Right atrium auricular region (tissue), 2 donors: ENCODE results near the gene SOX6. TPM values are rescaled to one million over a fixed set of nuclear protein-coding genes. Genes with fewer than 3 reads are reported as not detected.

ENCODE experiments used
- DNase-seq: peaks from one replicate; pipeline ENCODE4 v3.0.0-alpha.2; 2019; ENCODE audit warnings: low spot score
- H3K27ac ChIP-seq, 2 donors: fragments of 200-600 bp; sonication (generic); 1 replicate in 1 of 2; 2 replicates in 1 of 2; pipeline ENCODE4 v1.5.1; 2016 to 2019
- H3K27me3 ChIP-seq, 2 donors: fragments of 200-600 bp; sonication (generic); one replicate each; pipeline versions ENCODE4 v1.5.1 to v1.6.0; 2017 to 2019
- H3K36me3 ChIP-seq: fragments of 200-600 bp; sonication (generic); one replicate; pipeline ENCODE4 v1.5.1; 2016
- H3K4me1 ChIP-seq, 2 donors: fragments of 200-600 bp; sonication (generic); one replicate each; pipeline versions ENCODE4 v1.5.1 to v1.6.0; 2017 to 2019
- H3K4me3 ChIP-seq, 2 donors: fragments of 200-600 bp; sonication (generic); 1 replicate in 1 of 2; 2 replicates in 1 of 2; pipeline ENCODE4 v1.5.1; 2017 to 2019; ENCODE audit warnings: mild to moderate bottlenecking in 1 of 2, moderate library complexity in 1 of 2
- H3K9me3 ChIP-seq, 2 donors: fragments of 200-600 bp; sonication (generic); one replicate each; pipeline ENCODE4 v1.5.1; 2019
- CTCF ChIP-seq, 2 donors: fragments of 200-600 bp; sonication (generic); IDR thresholded peaks; one replicate each; pipeline ENCODE4 v1.5.1; 2019; ENCODE audit warnings: antibody characterized with exemption in 2 of 2
- total RNA-seq, 2 donors: library from RNA; depleted of rRNA; stranded (reverse); fragments of >200 nt; gene quantifications; one replicate each; pipeline ENCODE4 v1.1.0, GENCODE V29; 2016

The SOX6 gene
- total RNA-seq, 2 donors from 2014 or later = 13.5 to 14.3 TPM

GRCh38 chr11:15991215-15991614 lies 365.1 kb downstream of the SOX6 start:
- Histone ChIP-seq H3K27ac (no peak overlapping the region), H3K4me1 (peaks cover 0 to 18% of the 10 kb centered on the region in 2 donors), H3K27me3 (no peaks in the 10 kb centered on the region), H3K9me3 (no peaks in the 10 kb centered on the region), H3K4me3 (no peak overlapping the region), H3K36me3 (no peaks in the 10 kb centered on the region)
- no peak for TF ChIP-seq CTCF (IDR thresholded peaks at IDR 0.05)
- DNase-seq = no peak

- Histone ChIP-seq H3K4me1 (peaks cover 0 to 18% of the 10 kb centered on the region in 2 donors), H3K4me3 (no peak overlapping the region), H3K27me3 (no peaks in the 10 kb centered on the region), H3K9me3 (no peaks in the 10 kb centered on the region), H3K27ac (peak overlapping the region in 1 of 2 donors; percentile 73), H3K36me3 (no peaks in the 10 kb centered on the region)
- TF ChIP-seq CTCF (IDR thresholded peaks at IDR 0.05) = no peak
- no peak for DNase-seq
Measured at GRCh38 chr11:15989685-15990084, 366.7 kb downstream of the SOX6 start.

GRCh38 chr11:15988693-15989231 lies 367.6 kb downstream of the SOX6 start:
- peaks cover 0 to 18% of the 10 kb centered on the region in 2 donors for H3K4me1 ChIP-seq
- no peaks in the 10 kb centered on the region for H3K27me3 ChIP-seq
- no peaks in the 10 kb centered on the region for H3K36me3 ChIP-seq
- TF ChIP-seq CTCF (IDR thresholded peaks at IDR 0.05) = peak in 1 of 2 donors; percentile 62
- no peak for DNase-seq
- no peaks in the 10 kb centered on the region for H3K9me3 ChIP-seq
- H3K4me3 ChIP-seq = no peak overlapping the region
- peak overlapping the region; percentile 28 to 73 for H3K27ac ChIP-seq

- TF ChIP-seq CTCF (IDR thresholded peaks at IDR 0.05) = no peak
- no peak for DNase-seq
- H3K27me3 ChIP-seq = no peaks in the 10 kb centered on the region
- no peaks in the 10 kb centered on the region for H3K9me3 ChIP-seq
- H3K27ac ChIP-seq = peak overlapping the region; percentile 28 to 73
- H3K4me3 ChIP-seq = no peak overlapping the region
- no peaks in the 10 kb centered on the region for H3K36me3 ChIP-seq
- peaks cover 0 to 18% of the 10 kb centered on the region in 2 donors for H3K4me1 ChIP-seq
Measured at GRCh38 chr11:15988016-15988550, 368.3 kb downstream of the SOX6 start.

- Histone ChIP-seq H3K4me3 (no peak overlapping the region), H3K4me1 (peaks cover 0 to 18% of the 10 kb centered on the region in 2 donors), H3K27me3 (no peaks in the 10 kb centered on the region), H3K27ac (no peak overlapping the region), H3K9me3 (no peaks in the 10 kb centered on the region), H3K36me3 (no peaks in the 10 kb centered on the region)
- TF ChIP-seq CTCF (IDR thresholded peaks at IDR 0.05) = no peak
- no peak for DNase-seq
Measured at GRCh38 chr11:15987046-15987445, 369.3 kb downstream of the SOX6 start.

GRCh38 chr11:15985860-15986139 lies 370.5 kb downstream of the SOX6 start:
- H3K36me3 ChIP-seq = no peaks in the 10 kb centered on the region
- no peak overlapping the region for H3K4me3 ChIP-seq
- H3K27me3 ChIP-seq = no peaks in the 10 kb centered on the region
- H3K4me1 ChIP-seq = peaks cover 0 to 18% of the 10 kb centered on the region in 2 donors
- H3K9me3 ChIP-seq = no peaks in the 10 kb centered on the region
- no peak overlapping the region for H3K27ac ChIP-seq
- no peak for TF ChIP-seq CTCF (IDR thresholded peaks at IDR 0.05)
- DNase-seq = no peak
